Coronary artery (tissue), 2 donors: ENCODE data around the gene MDFIC.

Experiments used
- DNase-seq: peaks from one replicate; pipeline ENCODE4 v3.0.0-alpha.2; 2017; ENCODE audit warnings: low spot score
- H3K27ac ChIP-seq, 2 donors: fragments of 200-600 bp; sonication (generic); one replicate each; pipeline ENCODE4 v1.5.1; 2016 to 2019
- H3K4me3 ChIP-seq: fragments of 200-600 bp; sonication (generic); 2 replicates; pipeline ENCODE4 v1.5.1; 2016; ENCODE audit warnings: mild to moderate bottlenecking, moderate library complexity
- CTCF ChIP-seq: fragments of 200-600 bp; sonication (generic); IDR thresholded peaks from one replicate; pipeline ENCODE4 v1.5.1; 2019; ENCODE audit warnings: antibody characterized with exemption

MDFIC gene

DNA sequence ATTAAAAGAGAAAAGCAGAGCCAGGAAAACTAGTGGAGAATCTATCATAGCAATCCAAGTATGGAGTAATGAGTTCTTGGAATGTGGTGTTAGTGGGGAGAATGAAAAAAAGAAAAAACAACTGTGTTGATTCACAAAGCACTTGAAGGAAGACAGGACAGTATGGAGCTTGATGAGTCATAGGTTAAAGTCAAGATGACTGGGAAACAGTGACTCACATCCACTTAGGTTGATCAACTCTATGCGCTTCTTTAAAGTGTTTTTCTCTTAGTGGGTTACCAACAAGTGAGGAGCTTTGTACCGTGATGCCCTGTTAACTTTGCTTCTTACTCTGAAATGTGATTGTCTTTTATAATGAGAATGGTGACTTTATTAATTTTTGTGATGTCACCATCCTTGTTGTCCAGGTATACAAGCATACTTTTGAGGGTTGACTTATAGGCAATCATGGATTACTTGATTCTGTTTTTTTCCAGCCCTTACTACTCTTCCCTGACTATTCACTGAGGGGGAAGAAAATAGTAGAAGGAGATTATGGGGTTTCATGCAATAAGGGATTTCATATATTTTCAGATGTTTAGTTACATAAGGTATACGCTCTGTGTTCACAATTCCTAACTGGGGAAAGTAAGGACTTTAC lies 32.1 kb upstream of the MDFIC start:
- TF ChIP-seq CTCF: no peak
- DNase-seq: no peak

GRCh38 chr7:114890561-114890960 lies 31.3 kb upstream of the MDFIC start:
- no peak for DNase-seq
- Histone ChIP-seq H3K27ac (no peak overlapping the region), H3K4me3 (no peak overlapping the region)
- no peak for TF ChIP-seq CTCF

More for the DNA sequence above, 32.1 kb upstream of the MDFIC start:
- Histone ChIP-seq H3K4me3 (no peak overlapping the region), H3K27ac (no peak overlapping the region)

DNA sequence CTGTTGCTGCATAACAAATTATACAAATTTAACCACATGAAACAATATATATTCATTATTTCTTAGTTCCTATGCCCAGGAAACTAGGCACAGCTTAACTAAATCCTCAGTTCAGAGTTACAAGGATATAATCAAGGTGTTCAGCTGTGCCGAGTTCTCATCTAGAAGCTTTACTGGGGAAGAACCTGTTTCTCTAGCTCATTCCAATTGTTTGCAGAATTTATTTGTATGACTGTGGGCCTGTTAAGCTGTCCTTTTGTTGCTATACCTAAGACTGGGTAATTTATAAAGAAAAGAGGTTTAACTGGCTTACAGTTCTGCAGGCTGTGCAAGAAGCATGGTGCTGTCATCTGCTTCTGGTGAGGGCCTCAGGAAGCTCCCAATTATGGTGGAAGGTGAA lies 21.8 kb upstream of the MDFIC start:
- no peak overlapping the region for H3K4me3 ChIP-seq
- TF ChIP-seq CTCF: no peak
- no peak overlapping the region for H3K27ac ChIP-seq
- no peak for DNase-seq

DNA sequence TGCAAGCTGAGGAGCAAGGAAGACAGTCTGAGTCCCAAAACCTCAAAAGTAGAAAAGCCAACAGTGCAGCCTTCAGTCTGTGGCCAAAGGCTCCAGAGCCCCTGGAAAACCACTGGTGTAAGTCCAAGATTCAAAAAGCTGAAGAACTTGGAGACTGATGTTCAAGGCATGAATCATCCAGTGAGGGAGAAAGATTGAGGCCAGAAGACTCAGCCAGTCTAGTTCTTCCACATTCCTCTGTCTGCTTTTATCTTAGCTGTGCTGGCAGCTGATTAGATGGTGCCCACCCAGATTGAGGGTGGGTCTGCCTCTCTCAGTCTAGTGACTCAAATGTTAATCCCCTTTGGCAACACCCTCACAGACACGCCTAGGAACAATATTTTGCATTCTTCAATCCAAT lies 20.1 kb upstream of the MDFIC start:
- no peak overlapping the region for H3K27ac ChIP-seq
- no peak for TF ChIP-seq CTCF
- no peak overlapping the region for H3K4me3 ChIP-seq
- DNase-seq: no peak

- Histone ChIP-seq H3K4me3 (no peak overlapping the region), H3K27ac (no peak overlapping the region)
- DNase-seq: no peak
- no peak for TF ChIP-seq CTCF
Observed at GRCh38 chr7:114903131-114903530, 18.8 kb upstream of the MDFIC start.

GRCh38 chr7:114910787-114911186 lies 11.1 kb upstream of the MDFIC start:
- DNase-seq: no peak
- no peak overlapping the region for H3K27ac ChIP-seq
- TF ChIP-seq CTCF: no peak

GRCh38 chr7:114911411-114911810 lies 10.5 kb upstream of the MDFIC start:
- DNase-seq: no peak
- Histone ChIP-seq H3K4me3 (no peak overlapping the region), H3K27ac (no peak overlapping the region)
- TF ChIP-seq CTCF: no peak

More at GRCh38 chr7:114910787-114911186, 11.1 kb upstream of the MDFIC start:
- H3K4me3 ChIP-seq: no peak overlapping the region
